HG02885 (cell line): Measurements from ENCODE around the gene NEDD4.
"Not testable (repeated sequence)": the region's sequence is repeated elsewhere in the genome, so short reads cannot be mapped to it uniquely, and the experiment has no call there.

Experiments used
- ATAC-seq: cut with Tn5 transposase; IDR thresholded peaks from one replicate; pipeline ENCODE4 v1.9.1; 2021; ENCODE audit warnings: mild to moderate bottlenecking; ENCODE audit not compliant: unreplicated experiment, poor library complexity

Gene NEDD4

GRCh38 chr15:55993111-55993803, at the start of gene NEDD4:
TSS of gene NEDD4 (minus strand) at chr15:55993612. CDS start at chr15:55993555, 57 bp downstream.
- ATAC-seq = peak; percentile 88

- no peak for ATAC-seq
Observed at GRCh38 chr15:56042498-56042897, 49.1 kb upstream of the NEDD4 start.

- ATAC-seq = no peak
Observed at GRCh38 chr15:56042031-56042430, 48.6 kb upstream of the NEDD4 start.

- no peak for ATAC-seq
Observed at GRCh38 chr15:56040081-56041035, 46.9 kb upstream of the NEDD4 start.

- no peak for ATAC-seq
Observed at GRCh38 chr15:56038707-56039106, 45.3 kb upstream of the NEDD4 start.

GRCh38 chr15:56038015-56038414, 44.6 kb upstream of the NEDD4 start:
- no peak for ATAC-seq

GRCh38 chr15:56036546-56037067, 43.2 kb upstream of the NEDD4 start:
- no peak for ATAC-seq

- ATAC-seq = no peak
Observed at GRCh38 chr15:56035166-56035565, 41.8 kb upstream of the NEDD4 start.

GRCh38 chr15:56034514-56034913, 41.1 kb upstream of the NEDD4 start:
- ATAC-seq = no peak

- ATAC-seq = no peak
Observed at GRCh38 chr15:56032373-56032772, 39.0 kb upstream of the NEDD4 start.

GRCh38 chr15:56031836-56032235, 38.4 kb upstream of the NEDD4 start:
- no peak for ATAC-seq

GRCh38 chr15:56031402-56031801, 38.0 kb upstream of the NEDD4 start:
- ATAC-seq = no peak

- ATAC-seq = no peak
Observed at GRCh38 chr15:56028430-56028829, 35.0 kb upstream of the NEDD4 start.

- not testable (repeated sequence) for ATAC-seq
Observed at GRCh38 chr15:56023160-56023559, 29.7 kb upstream of the NEDD4 start.

GRCh38 chr15:56019819-56020486, 26.5 kb upstream of the NEDD4 start:
- ATAC-seq = no peak

- no peak for ATAC-seq
Observed at GRCh38 chr15:56019060-56019793, 25.8 kb upstream of the NEDD4 start.

GRCh38 chr15:56017920-56018319, 24.5 kb upstream of the NEDD4 start:
- ATAC-seq = no peak

- ATAC-seq = no peak
Observed at GRCh38 chr15:56017511-56017910, 24.1 kb upstream of the NEDD4 start.

- ATAC-seq = no peak
Observed at GRCh38 chr15:56016281-56016680, 22.9 kb upstream of the NEDD4 start.

- no peak for ATAC-seq
Observed at GRCh38 chr15:56014677-56015076, 21.3 kb upstream of the NEDD4 start.
